GM23338 (cell line): ENCODE data around the gene NTM. TPM values are rescaled to one million over a fixed set of nuclear protein-coding genes. Genes with fewer than 3 reads are reported as not detected.

ENCODE experiments used
- ATAC-seq: fragments of 200-7000 bp; cut with Tn5 transposase; 3 replicates; pipeline ENCODE4 v1.9.1; 2020
- DNase-seq: peaks from one replicate; pipeline ENCODE4 v3.0.0-alpha.2; 2015; ENCODE audit warnings: low spot score
- H2AFZ ChIP-seq: fragments of 200-600 bp; sonication (generic); 2 replicates; pipeline ENCODE4 v1.8.0; 2016; ENCODE audit warnings: antibody characterized with exemption, mild to moderate bottlenecking, moderate library complexity
- H3F3A ChIP-seq: fragments of 200-600 bp; sonication (generic); replicated peaks from 2 replicates; pipeline ENCODE4 v1.8.0; 2017; ENCODE audit warnings: antibody characterized with exemption, mixed run types, low read depth
- H3K27ac ChIP-seq: fragments of 200-600 bp; sonication (generic); 2 replicates; pipeline ENCODE4 v1.6.1; 2016; ENCODE audit warnings: low read depth
- H3K27me3 ChIP-seq: fragments of 200-600 bp; sonication (generic); 2 replicates; pipeline ENCODE4 v1.8.0; 2016; ENCODE audit warnings: mild to moderate bottlenecking, mixed run types, moderate library complexity; ENCODE audit not compliant: insufficient read depth
- H3K36me3 ChIP-seq: fragments of 200-600 bp; sonication (generic); 2 replicates; pipeline ENCODE4 v1.8.0; 2016; ENCODE audit warnings: mild to moderate bottlenecking; ENCODE audit not compliant: insufficient read depth
- H3K4me1 ChIP-seq: fragments of 200-600 bp; sonication (generic); 2 replicates; pipeline ENCODE4 v1.8.0; 2016; ENCODE audit warnings: mild to moderate bottlenecking, moderate library complexity; ENCODE audit not compliant: insufficient read depth
- H3K4me2 ChIP-seq: fragments of 200-600 bp; sonication (generic); 2 replicates; pipeline ENCODE4 v1.7.1; 2017; ENCODE audit warnings: mixed run types
- H3K4me3 ChIP-seq: fragments of 200-600 bp; sonication (generic); 2 replicates; pipeline ENCODE4 v1.6.1; 2016; ENCODE audit warnings: mixed run types
- H3K79me2 ChIP-seq: fragments of 200-600 bp; sonication (generic); replicated peaks from 2 replicates; pipeline ENCODE4 v1.8.0; 2017; ENCODE audit warnings: mild to moderate bottlenecking; ENCODE audit not compliant: insufficient read depth
- H3K9me2 ChIP-seq: fragments of 200-600 bp; sonication (generic); 2 replicates; pipeline ENCODE4 v1.8.0; 2017; ENCODE audit not compliant: insufficient read depth
- H4K20me1 ChIP-seq: fragments of 200-600 bp; sonication (generic); replicated peaks from 2 replicates; pipeline ENCODE4 v1.8.0; 2017; ENCODE audit warnings: mild to moderate bottlenecking; ENCODE audit not compliant: insufficient read depth
- H3K27ac Mint-ChIP-seq: 2 replicates; pipeline ENCODE4 v1.8.0; 2020; ENCODE audit warnings: inconsistent platforms, mild to moderate bottlenecking, moderate library complexity, mixed read lengths
- H3K27me3 Mint-ChIP-seq: 3 replicates; pipeline ENCODE4 v1.8.0; 2022; ENCODE audit warnings: low read depth, mild to moderate bottlenecking, moderate library complexity, mixed read lengths, inconsistent platforms; ENCODE audit not compliant: insufficient read depth, poor library complexity
- H3K36me3 Mint-ChIP-seq: 3 replicates; pipeline ENCODE4 v1.8.0; 2021; ENCODE audit warnings: low read depth, mild to moderate bottlenecking, inconsistent platforms, moderate library complexity, mixed read lengths
- H3K4me1 Mint-ChIP-seq: 3 replicates; pipeline ENCODE4 v1.8.0; 2020; ENCODE audit warnings: mild to moderate bottlenecking, inconsistent platforms, mixed read lengths
- H3K4me3 Mint-ChIP-seq: 3 replicates; pipeline ENCODE4 v1.8.0; 2021; ENCODE audit warnings: moderate library complexity, mild to moderate bottlenecking, inconsistent platforms, mixed read lengths
- H3K9me3 Mint-ChIP-seq: 3 replicates; pipeline ENCODE4 v1.8.0; 2020; ENCODE audit warnings: moderate library complexity, mild to moderate bottlenecking, inconsistent platforms, mixed read lengths
- CREB1 ChIP-seq: fragments of 250-450 bp; sonication (Bioruptor Pico); IDR thresholded peaks from 2 replicates; pipeline ENCODE4 v1.5.0; 2020; ENCODE audit warnings: low read depth, mild to moderate bottlenecking, moderate library complexity
- CTCF ChIP-seq, 2 experiments: fragments of 200-600 bp in 1 of 2; sonication (generic) in 1 of 2; conservative IDR thresholded peaks; 2 replicates each; pipeline versions ENCODE4 v1.5.1 to v1.6.1; 2016 to 2017; ENCODE audit warnings: antibody characterized with exemption in 2 of 2, low read depth in 2 of 2, mild to moderate bottlenecking in 2 of 2, moderate library complexity in 1 of 2
- ETS1 ChIP-seq: IDR thresholded peaks from 2 replicates; pipeline ENCODE4 v1.6.1; 2016; ENCODE audit warnings: antibody characterized with exemption
- EZH2 ChIP-seq: fragments of 200-600 bp; sonication (generic); IDR thresholded peaks from one replicate; pipeline ENCODE4 v1.8.0; 2017; ENCODE audit warnings: antibody characterized with exemption, mild to moderate bottlenecking, low read depth; ENCODE audit not compliant: unreplicated experiment
- EZH2phosphoT487 ChIP-seq: fragments of 200-600 bp; sonication (generic); IDR thresholded peaks from one replicate; pipeline ENCODE4 v1.8.1; 2018; ENCODE audit warnings: antibody characterized with exemption; ENCODE audit not compliant: unreplicated experiment
- JUNB ChIP-seq: IDR thresholded peaks from one replicate; pipeline ENCODE4 v1.6.1; 2016; ENCODE audit warnings: antibody characterized with exemption; ENCODE audit not compliant: unreplicated experiment
- NANOG ChIP-seq: IDR thresholded peaks from 2 replicates; pipeline ENCODE4 v1.6.1; 2016; ENCODE audit warnings: antibody characterized with exemption, borderline replicate concordance
- POLR2AphosphoS5 ChIP-seq: IDR thresholded peaks from 2 replicates; pipeline ENCODE4 v1.6.1; 2016; ENCODE audit warnings: antibody characterized with exemption, low read depth
- REST ChIP-seq: IDR thresholded peaks from one replicate; pipeline ENCODE4 v1.6.1; 2018; ENCODE audit warnings: antibody characterized with exemption; ENCODE audit not compliant: unreplicated experiment
- STAT1 ChIP-seq: IDR thresholded peaks from one replicate; pipeline ENCODE4 v1.6.1; 2016; ENCODE audit warnings: antibody characterized with exemption; ENCODE audit not compliant: unreplicated experiment
- ZNF114 ChIP-seq: fragments of 250-450 bp; sonication (Bioruptor Pico); IDR thresholded peaks from 2 replicates; pipeline ENCODE4 v1.5.0; 2020; ENCODE audit warnings: mild to moderate bottlenecking, moderate library complexity
- ZNF331 ChIP-seq: fragments of 250-450 bp; sonication (Bioruptor Pico); IDR thresholded peaks from 2 replicates; pipeline ENCODE4 v1.5.0; 2020; ENCODE audit warnings: low read depth, mild to moderate bottlenecking, moderate library complexity
- ZNF462 ChIP-seq: fragments of 250-450 bp; sonication (Bioruptor Pico); IDR thresholded peaks from 2 replicates; pipeline ENCODE4 v1.5.0; 2020; ENCODE audit warnings: mild to moderate bottlenecking, moderate library complexity
- polyA plus RNA-seq: library from polyadenylated mRNA; unstranded; fragments of >200 nt; fragmentation: Nextera tagmentation; extraction: Ambion mirVana; gene quantifications from 2 replicates; pipeline ENCODE4 v1.2.1, GENCODE V29; 2016
- total RNA-seq: library from RNA; depleted of rRNA; stranded (reverse); fragments of >200 nt; shearing (Covaris generic); gene quantifications from 2 replicates; pipeline ENCODE4 v1.2.3, GENCODE V29; 2014

NTM gene
- total and polyA plus RNA-seq, 2 experiments from 2014 or later, result 10.6 to 14.6 TPM

- H3K79me2 ChIP-seq, result no peaks in the 10 kb centered on the region; the same call in 1 of the 2 replicates
- no peak for ATAC-seq
Observed at GRCh38 chr11:131940126-131940525, 569.7 kb downstream of the NTM start.

More at GRCh38 chr11:131940126-131940525, 569.7 kb downstream of the NTM start:
- no peaks in the 10 kb centered on the region for H3K9me2 ChIP-seq
- no peaks in the 10 kb centered on the region for H3F3A ChIP-seq
- H3K36me3 ChIP-seq, result no peaks in the 10 kb centered on the region
- Mint-ChIP-seq H3K36me3 (no peaks in the 10 kb centered on the region), H3K4me3 (no peak overlapping the region), H3K27me3 (peaks cover 3% of the 10 kb centered on the region), H3K4me1 (peaks cover 11% of the 10 kb centered on the region), H3K9me3 (no peaks in the 10 kb centered on the region), H3K27ac (no peak overlapping the region)
- H2AFZ ChIP-seq, result no peak overlapping the region
- no peaks in the 10 kb centered on the region; the same call in 1 of the 2 replicates for H4K20me1 ChIP-seq
- no peaks in the 10 kb centered on the region for H3K27me3 ChIP-seq
- no peak for TF ChIP-seq ZNF462 (CRISPR knock-in tag)
- no peak for TF ChIP-seq JUNB
- no peak for TF ChIP-seq ZNF331
- no peak for TF ChIP-seq REST
- TF ChIP-seq STAT1, result no peak
- no peak for TF ChIP-seq CTCF (conservative IDR thresholded peaks at IDR 0.05; ENCODE audit: low read depth in 2 of 2)
- TF ChIP-seq NANOG, result no peak
- no peak for TF ChIP-seq EZH2phosphoT487
- no peak for TF ChIP-seq ETS1
- no peak for TF ChIP-seq CREB1 (CRISPR knock-in tag)
- TF ChIP-seq EZH2, result no peak
- TF ChIP-seq ZNF114 (CRISPR knock-in tag), result no peak
- TF ChIP-seq POLR2AphosphoS5, result no peak
- no peaks in the 10 kb centered on the region for H3K4me1 ChIP-seq
- no peak for DNase-seq
- no peak overlapping the region for H3K4me3 ChIP-seq
- H3K4me2 ChIP-seq, result no peak overlapping the region
- H3K27ac ChIP-seq, result no peak overlapping the region
